AG09319 (cell line): ENCODE results near the gene NTMT1.

Source experiments
- DNase-seq: peaks from one replicate; pipeline ENCODE4 v3.0.0-alpha.2; 2010; ENCODE audit warnings: low read depth; ENCODE audit errors: extremely low read depth
- CTCF ChIP-seq: IDR thresholded peaks from 2 replicates; pipeline ENCODE4 v1.5.1; 2011; ENCODE audit warnings: low read depth, mild to moderate bottlenecking, inconsistent platforms, low read length, moderate library complexity

The NTMT1 gene

GRCh38 chr9:129671519-129671918, 45.6 kb downstream of the NTMT1 start:
- TF ChIP-seq CTCF, result no peak
- no peak for DNase-seq

- no peak for TF ChIP-seq CTCF
- DNase-seq, result no peak
These were observed 46.7 kb downstream of the NTMT1 start for GRCh38 chr9:129672702-129673101.

DNA sequence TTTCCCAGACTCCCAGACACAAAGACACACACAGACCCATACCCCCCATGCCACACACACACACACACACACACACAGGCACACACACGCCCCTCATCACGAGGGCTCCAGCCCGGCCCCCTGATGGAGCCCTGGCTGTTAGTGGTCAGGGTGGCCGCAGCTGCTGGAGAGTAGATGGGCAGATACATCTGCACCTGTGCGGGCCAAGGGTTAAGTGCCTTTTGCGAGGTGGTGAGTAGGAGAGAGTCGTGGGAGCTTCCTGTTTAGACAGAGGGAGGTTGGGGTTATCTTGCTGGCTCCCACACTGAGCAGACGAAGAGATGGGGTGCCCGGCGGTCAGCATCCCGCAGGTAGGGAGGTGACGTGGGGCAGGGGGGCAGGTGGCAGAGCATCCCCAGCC, 47.6 kb downstream of the NTMT1 start:
- TF ChIP-seq CTCF, result no peak

GRCh38 chr9:129674229-129674628, 48.3 kb downstream of the NTMT1 start:
- no peak for DNase-seq
- no peak for TF ChIP-seq CTCF

More for the DNA sequence above, 47.6 kb downstream of the NTMT1 start:
- no peak for DNase-seq

- no peak for TF ChIP-seq CTCF
- DNase-seq, result no peak
These were observed 49.7 kb downstream of the NTMT1 start for GRCh38 chr9:129675620-129676019.

DNA sequence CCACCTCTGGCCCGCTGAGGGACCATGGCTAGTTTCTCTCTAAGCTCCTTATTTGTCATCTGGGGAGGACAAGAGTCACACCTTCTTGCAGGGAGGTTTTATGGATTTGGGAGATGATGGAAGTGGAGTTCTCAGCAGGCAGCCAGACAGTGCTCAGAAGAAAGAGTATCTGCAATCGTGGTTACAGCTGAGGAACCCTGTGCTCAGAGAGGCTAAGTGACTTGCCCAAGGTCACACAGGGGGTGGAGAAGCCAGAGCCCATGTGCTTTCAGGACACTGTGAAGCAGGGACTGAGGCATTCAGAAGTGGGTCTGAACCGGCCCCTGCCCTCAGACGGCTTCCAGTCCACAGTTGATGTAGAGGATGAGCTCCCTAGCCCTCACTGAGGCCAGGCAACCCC, 50.3 kb downstream of the NTMT1 start:
- TF ChIP-seq CTCF, result no peak
- no peak for DNase-seq

DNA sequence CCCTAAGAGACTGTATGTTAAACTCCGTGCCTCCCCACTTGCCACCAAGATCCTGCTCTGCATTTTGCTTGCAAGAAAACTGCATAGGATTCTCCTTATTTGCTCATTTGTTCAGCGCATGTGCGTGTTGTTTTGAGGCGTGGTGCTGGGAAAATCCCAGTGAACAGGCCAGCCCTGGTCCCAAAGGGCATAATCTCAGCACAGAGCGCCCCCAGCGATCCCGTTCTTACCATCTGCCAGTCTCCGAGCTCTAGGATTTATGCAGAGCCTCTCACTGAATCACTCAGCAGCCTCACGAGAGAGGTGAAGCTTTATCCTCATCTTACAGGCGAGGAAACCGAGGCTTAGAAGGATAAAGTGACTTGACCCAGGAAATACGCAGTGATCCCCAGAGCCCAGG, 51.0 kb downstream of the NTMT1 start:
- no peak for DNase-seq
- TF ChIP-seq CTCF, result peak; percentile 47
